NCI-H1105 (cell line): Measurements from ENCODE around the gene PGAM5.
"Not testable (repeated sequence)": the region's sequence is repeated elsewhere in the genome, so short reads cannot be mapped to it uniquely, and the experiment has no call there.

Experiments used
- DNase-seq: peaks from one replicate; lab custom pipeline; 2025; lab: John Stamatoyannopoulos, UW

The PGAM5 gene

GRCh38 chr12:132689227-132689626 lies 21.4 kb upstream of the PGAM5 start:
- no peak for DNase-seq

DNA sequence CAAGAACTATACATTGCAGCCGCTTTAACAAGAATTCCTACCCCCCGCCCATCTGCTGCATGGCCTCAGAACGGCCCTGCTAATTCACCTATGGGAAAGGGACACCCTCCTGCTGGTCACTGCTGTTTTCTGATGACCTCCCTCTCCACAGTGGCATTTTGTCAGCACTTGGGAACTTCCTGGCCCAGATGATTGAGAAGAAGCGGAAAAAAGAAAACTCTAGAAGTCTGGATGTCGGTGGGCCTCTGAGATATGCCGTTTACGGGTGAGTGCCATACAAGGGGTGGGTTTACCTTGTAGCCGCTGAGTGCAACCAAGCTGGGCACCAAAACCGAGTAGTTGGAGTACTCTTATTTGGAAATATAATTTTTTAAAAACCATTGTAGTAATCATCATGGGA lies 20.5 kb upstream of the PGAM5 start:
- DNase-seq, result no peak

GRCh38 chr12:132692030-132692429 lies 18.6 kb upstream of the PGAM5 start:
- DNase-seq, result not testable (repeated sequence)

GRCh38 chr12:132694888-132695287 lies 15.8 kb upstream of the PGAM5 start:
- not testable (repeated sequence) for DNase-seq

GRCh38 chr12:132695431-132695830 lies 15.2 kb upstream of the PGAM5 start:
- no peak for DNase-seq

- DNase-seq, result no peak
These were observed 12.3 kb upstream of the PGAM5 start for GRCh38 chr12:132698341-132698740.

GRCh38 chr12:132700212-132700822 lies 10.3 kb upstream of the PGAM5 start:
- DNase-seq, result no peak

- no peak for DNase-seq
These were observed 8.0 kb upstream of the PGAM5 start for GRCh38 chr12:132702640-132703039.

GRCh38 chr12:132703641-132704040 lies 7.0 kb upstream of the PGAM5 start:
- DNase-seq, result no peak

DNA sequence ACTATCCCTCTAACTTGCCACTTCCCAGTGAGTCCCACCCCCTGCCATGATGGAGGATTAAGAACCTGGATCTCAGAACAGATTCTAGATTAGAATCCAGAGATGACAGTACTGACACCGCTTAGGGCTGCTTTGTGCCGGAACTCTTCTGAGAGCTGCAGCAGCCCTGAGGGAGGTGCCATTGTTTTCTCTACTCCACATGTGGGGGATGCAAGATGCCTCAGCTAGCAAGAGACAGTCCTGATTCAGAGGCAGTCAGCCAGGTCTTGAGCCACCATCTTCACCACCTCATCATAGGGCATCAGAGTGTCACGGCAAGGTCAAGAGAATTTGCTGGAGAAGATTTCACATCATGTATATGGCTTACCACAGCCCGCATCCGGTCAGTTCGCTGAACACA lies 3.4 kb upstream of the PGAM5 start:
- no peak for DNase-seq

DNA sequence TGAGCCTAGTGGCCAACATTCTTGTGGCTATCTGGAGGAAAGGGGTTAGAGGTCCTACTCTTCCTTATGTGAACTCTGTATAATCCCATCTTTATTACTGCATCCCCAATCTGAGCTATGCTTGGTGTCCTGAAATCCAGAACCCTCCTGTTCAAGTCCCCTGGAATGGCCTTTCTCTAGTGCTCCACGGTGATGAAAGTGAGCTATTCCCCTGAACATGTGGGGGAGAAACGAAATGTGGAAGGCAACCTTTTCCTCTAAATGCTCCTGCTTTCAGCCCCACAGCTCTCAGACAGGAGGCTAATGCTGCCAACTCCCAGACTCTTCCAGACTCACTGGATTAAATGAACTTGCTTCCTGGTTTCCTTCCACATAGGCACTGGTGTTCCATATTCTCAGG lies 2.5 kb upstream of the PGAM5 start:
- no peak for DNase-seq

- DNase-seq, result no peak
These were observed 618 bp upstream of the PGAM5 start for GRCh38 chr12:132710043-132710404.

DNA sequence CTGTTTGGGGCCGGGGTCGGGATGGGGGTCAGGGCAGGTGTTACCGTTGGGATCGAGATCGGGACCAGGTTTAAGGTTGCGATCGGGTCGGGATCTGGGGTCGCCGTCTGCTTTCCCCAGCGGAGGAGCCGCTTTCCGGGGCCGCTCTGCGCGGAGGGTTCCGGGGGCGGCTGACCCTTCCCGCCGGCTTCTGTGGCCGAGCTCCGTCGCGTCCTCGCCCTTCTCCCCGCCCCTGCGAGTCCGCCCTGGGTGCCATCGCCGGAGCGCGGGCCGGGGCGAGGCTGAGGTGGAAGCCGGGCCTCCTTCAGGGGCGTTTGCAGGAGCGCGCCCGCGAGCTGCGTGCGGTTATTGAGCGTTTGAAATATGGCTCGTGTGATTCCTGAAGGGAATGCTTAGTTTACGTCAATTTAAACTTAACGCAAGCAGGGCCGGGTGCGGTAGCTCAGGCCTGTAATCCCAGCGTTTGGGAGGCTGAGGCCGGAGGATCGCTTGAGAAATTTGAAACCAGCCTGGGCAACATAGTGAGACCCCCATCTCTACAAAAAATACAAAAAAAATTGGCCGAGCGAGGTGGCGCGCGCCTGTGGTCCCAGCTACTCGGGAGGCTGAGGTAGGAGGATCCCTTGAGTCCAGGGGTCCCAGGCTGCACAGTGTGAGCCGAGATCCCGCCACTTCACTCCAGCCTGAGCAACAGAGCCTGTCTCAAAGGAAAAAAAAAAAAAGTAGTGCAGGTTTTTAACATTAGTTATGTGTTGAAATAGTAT lies 620 bp downstream of the PGAM5 start:
- DNase-seq, result peak; percentile 7

DNA sequence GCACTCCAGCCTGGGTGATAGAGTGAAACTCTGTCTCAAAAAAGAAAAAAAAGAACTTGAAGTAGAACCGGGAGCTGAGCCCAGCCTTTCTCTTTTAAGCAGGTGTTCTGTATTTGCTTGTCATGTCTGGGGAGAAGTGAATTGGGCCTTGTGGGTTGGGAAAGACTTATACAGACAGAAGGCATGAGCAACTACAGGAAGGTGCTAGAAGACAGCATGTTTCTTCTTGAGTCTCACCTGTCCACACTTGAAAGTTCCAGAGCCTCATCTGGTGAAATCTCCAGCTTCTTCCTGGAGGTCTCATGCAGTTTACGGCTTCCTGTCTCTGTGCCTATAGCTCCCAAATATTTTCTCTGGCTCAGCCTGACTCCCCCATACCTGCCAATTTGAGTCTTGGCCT lies 2.5 kb downstream of the PGAM5 start:
- no peak for DNase-seq

DNA sequence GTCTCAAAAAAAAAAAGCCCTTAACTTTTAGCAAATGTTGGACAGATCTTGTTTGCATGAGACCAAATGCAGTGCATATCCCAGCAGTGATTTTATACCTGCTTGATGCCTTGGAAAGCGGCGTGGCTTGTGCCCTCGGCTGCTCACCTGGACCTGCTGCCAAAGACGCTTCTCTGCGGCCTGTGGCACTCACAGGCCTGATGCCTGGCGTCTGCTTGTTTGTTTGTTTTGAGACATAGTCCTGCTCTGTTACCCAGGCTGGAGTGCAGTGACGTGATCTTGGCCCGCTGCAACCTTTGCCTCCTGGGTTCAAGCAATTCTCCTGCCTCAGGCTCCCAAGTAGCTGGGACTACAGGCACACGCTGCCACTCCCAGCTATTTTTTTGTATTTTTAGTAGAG lies 5.2 kb downstream of the PGAM5 start:
- no peak for DNase-seq

DNA sequence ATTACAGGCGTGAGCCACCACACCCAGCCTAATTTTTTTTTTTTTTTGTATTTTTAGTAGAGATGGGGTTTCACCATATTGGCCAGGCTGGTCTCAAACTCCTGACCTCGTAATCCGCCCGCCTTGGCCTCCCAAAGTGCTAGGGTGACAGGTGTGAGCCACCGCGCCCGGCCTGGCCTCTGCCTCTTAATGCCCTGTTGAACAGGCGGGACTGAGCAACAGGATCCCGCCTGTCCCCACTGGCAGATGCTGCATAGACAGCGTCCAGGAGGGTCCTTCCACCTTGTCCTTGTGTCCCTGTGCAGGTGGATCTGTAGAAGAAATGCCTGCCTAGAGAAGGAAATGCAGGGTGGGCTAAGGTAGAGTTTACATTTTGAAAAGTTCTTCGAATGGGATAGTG lies 5.7 kb downstream of the PGAM5 start:
- DNase-seq, result no peak

- no peak for DNase-seq
These were observed 6.4 kb downstream of the PGAM5 start for GRCh38 chr12:132717011-132717410.

DNA sequence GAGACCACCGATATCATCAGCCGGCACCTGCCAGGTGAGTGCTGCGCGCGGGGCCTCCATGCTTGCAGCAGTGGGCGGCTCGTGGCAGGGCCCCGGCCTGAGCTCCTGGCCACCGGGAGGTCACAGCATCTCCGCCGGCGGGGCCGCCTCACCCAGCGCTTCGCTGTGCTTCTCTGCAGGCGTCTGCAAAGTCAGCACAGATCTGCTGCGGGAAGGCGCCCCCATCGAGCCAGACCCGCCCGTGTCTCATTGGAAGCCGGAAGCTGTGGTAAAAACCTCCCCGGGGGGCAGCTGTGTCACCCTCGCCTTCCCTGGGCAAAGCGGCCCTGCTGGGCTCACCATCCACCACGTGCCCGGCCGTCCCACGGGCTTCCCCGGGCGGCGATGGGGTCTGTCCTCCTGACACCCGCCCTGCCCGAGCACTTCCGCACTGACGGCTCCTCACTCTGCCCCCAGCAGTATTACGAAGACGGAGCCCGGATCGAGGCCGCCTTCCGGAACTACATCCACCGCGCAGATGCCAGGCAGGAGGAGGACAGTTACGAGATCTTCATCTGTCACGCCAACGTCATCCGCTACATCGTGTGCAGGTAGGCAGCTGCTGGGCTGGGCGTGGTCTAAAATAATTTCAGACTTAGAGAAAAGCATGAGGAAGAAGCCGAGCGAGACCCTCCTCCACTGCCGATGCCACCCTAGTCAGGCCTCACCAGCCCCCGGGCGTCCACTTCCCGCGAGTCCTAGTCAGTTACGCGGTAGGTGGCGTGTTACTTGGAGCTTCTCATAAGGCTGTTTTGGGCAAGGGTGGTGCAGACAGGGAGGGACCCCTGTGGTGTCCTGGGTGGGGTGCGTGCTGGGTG lies 7.1 kb downstream of the PGAM5 start:
- DNase-seq, result no peak

DNA sequence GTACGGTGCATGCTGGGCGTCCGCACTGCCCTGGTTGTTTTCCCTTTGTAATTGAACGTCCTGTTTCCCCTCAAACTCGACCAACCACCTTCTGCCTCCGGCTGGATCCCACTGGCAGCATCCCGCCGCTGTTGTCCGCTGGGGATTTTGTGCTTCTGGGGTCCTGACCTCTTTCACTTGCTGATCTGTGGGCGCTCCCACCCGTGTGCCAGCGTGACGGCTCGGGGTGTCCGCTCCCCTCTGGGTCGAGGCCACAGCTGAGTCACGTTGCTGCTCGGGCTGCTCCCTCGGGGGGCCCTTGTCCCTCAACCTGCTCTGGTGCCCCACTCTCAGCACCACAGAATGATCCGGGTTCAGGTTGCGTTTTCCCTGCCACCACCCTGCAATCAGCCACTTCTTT lies 8.0 kb downstream of the PGAM5 start:
- no peak for DNase-seq

DNA sequence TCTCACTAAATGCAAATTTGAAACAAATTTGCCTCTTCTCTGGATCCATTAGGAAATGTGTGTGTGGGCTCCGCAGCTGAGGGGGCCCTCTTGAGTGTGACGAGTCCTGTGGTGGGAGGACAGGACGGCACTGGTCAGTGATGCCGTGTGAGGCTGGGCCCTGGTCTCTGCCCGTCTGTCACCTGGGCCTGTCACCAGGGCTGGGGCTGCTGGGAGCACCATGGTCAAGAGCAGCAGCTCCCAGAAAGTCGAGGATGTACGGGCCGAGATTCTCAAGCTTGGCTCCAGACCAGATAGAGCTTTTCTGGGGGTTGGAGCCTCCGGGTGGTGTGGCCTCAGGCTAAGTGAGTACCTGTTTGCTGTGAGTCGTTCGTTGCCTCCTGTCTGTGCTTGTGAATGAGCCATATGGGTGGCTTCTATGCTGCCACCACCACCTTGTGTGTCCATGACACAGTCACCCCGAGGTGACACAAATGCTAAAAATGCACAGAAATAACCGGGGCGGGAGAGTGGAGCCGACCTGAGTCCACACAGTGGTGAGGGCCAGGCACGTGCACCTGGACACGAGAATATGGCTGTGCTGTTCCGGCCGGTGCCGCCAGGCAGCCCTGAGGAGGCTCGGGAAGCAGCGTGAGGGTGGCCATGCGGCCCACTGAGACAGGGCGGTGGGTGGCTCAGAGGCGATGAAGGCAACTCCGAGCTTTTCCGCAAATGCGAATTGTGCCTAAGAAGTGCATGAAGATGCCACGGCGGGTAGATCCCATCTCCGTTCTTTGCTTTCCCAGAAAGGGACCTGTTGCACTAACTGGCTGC lies 8.7 kb downstream of the PGAM5 start:
- no peak for DNase-seq

DNA sequence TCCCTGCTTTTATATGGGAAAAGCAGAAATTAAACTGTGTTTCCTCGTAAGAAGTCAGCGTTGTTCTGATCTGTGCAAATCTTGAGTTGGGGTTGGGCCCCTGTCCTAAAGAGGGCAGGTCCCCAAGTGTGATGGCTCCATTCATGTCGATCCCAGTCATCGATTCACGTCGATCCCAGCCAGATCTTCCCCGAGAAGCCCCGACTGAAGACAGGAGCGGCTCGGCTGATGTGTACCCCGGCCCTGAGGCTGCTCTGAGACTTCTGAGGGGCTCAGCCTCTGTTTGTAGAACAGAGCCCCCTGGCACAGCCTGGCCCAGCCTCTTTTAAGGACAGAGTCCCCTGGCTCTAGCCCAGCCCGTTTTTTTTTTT lies 9.3 kb downstream of the PGAM5 start:
- DNase-seq, result no peak

GRCh38 chr12:132720606-132721345 lies 10.1 kb downstream of the PGAM5 start:
- no peak for DNase-seq
